Stomach (tissue), 9 donors: Measurements from ENCODE around the gene NFIC. TPM values are rescaled to one million over a fixed set of nuclear protein-coding genes. Genes with fewer than 3 reads are reported as not detected.

Experiments
- DNase-seq, 2 donors: peaks; one replicate each; pipeline versions ENCODE4 v3.0.0 to v3.0.0-alpha.2; 2013 to 2019
- H3K27ac ChIP-seq, 5 donors: fragments of 200-600 bp in 4 of 5; sonication (generic) in 4 of 5; one replicate each; pipeline ENCODE4 v1.5.1; 2013 to 2019; ENCODE audit warnings: mild to moderate bottlenecking in 1 of 5, moderate library complexity in 1 of 5
- H3K27me3 ChIP-seq, 3 donors: fragments of 200-600 bp; sonication (generic); one replicate each; pipeline ENCODE4 v1.5.1; 2017 to 2019; ENCODE audit warnings: mixed run types in 1 of 3
- H3K36me3 ChIP-seq, 4 donors: fragments of 200-600 bp; sonication (generic); 1 replicate in 3 of 4; 2 replicates in 1 of 4; pipeline ENCODE4 v1.5.1; 2016 to 2019
- H3K4me1 ChIP-seq, 4 donors: fragments of 200-600 bp; sonication (generic); one replicate each; pipeline ENCODE4 v1.5.1; 2016 to 2019
- H3K4me3 ChIP-seq, 4 donors: fragments of 200-600 bp; sonication (generic) in 3 of 4; one replicate each; pipeline ENCODE4 v1.5.1; 2016 to 2019; ENCODE audit warnings: mild to moderate bottlenecking in 1 of 4
- H3K9me3 ChIP-seq, 4 donors: fragments of 200-600 bp; sonication (generic); one replicate each; pipeline ENCODE4 v1.5.1; 2016 to 2019
- EP300 ChIP-seq: sonication (generic); formaldehyde crosslinking; IDR thresholded peaks from one replicate; pipeline ENCODE4 v1.6.1; 2017; ENCODE audit warnings: antibody characterized with exemption
- POLR2A ChIP-seq, 4 donors: fragments of 450-650 bp; IDR thresholded peaks; one replicate each; pipeline ENCODE4 v1.6.1; 2016; ENCODE audit warnings: antibody characterized with exemption in 4 of 4, control low read depth in 2 of 4, mild to moderate bottlenecking in 1 of 4, moderate library complexity in 1 of 4
- POLR2AphosphoS5 ChIP-seq, 3 donors: sonication (generic); formaldehyde crosslinking; IDR thresholded peaks; one replicate each; pipeline ENCODE4 v1.6.1; 2016; ENCODE audit warnings: antibody characterized with exemption in 3 of 3
- WGBS, 5 donors: extraction: QIAGEN DNeasy Blood & Tissue Kit in 3 of 5; methylation state at CpG; one replicate each; pipeline versions ENCODE4 v1.1.5 to v1.1.7; 2013 to 2018; 5-methylcytosine and 5-hydroxymethylcytosine counted together
- intact Hi-C: fragments of 100-400 bp; cut with DNase I; formaldehyde crosslinking; loops from one replicate; pipeline ENCODE4 v1.15.1; 2023; ENCODE audit warnings: low total_unique reads
- polyA plus RNA-seq, 3 donors: library from polyadenylated mRNA; stranded (reverse); fragments of 200-250 nt; gene quantifications; one replicate each; pipeline ENCODE4 v1.2.3, GENCODE V29; 2013
- total RNA-seq, 5 donors: library from RNA; depleted of rRNA; stranded (reverse); fragments of >200 nt; gene quantifications; one replicate each; pipeline versions ENCODE4 v1.1.0 to v1.2.3, GENCODE V29; 2014 to 2016
- TF ChIP-seq, protein P1 (sequence below), 7 experiments: fragments of 450-650 bp in 4 of 7; fragments of 200-600 bp in 3 of 7; sonication (generic) in 3 of 7; IDR thresholded peaks; one replicate each; pipeline ENCODE4 v1.5.1; 2016 to 2019; ENCODE audit warnings: antibody characterized with exemption in 7 of 7, control low read depth in 2 of 7, mild to moderate bottlenecking in 1 of 7
- donor health status: healthy with polysubstance abuse.
- donor health status: Bipolar disorder and iron deficiency.
- donor health status: healthy.

NFIC gene
- total and polyA plus RNA-seq, 8 donors = 16.7 to 251 (median 47.8) TPM

DNA sequence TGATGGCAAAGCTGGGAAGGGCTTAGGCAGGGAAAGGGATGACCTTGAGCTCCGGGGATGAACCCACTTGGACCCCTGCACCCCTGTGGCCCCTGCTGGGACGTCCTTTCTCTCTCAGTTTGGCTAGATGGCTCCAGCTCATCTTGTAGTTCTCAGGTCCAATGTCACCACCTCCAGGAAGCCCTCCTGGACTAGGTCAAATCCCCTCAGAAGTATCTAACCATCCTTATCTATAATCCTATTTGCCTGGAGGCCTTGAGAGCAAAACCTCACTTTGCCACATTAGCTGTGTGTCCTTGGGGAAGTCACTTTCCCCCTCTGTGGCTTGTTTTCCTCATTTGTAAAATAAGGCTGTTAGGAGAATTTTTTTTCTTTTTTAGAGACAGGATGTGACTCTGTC, 42.7 kb upstream of the NFIC start:
- WGBS, 5 donors = 44 to 55% (median 45%) methylated on average over 2 of the region's 2 CpGs
- TF ChIP-seq POLR2AphosphoS5 (IDR thresholded peaks at IDR 0.05) (no peak), POLR2A (IDR thresholded peaks at IDR 0.05) (no peak), EP300 (no peak)
- TF ChIP-seq, protein P1, sequence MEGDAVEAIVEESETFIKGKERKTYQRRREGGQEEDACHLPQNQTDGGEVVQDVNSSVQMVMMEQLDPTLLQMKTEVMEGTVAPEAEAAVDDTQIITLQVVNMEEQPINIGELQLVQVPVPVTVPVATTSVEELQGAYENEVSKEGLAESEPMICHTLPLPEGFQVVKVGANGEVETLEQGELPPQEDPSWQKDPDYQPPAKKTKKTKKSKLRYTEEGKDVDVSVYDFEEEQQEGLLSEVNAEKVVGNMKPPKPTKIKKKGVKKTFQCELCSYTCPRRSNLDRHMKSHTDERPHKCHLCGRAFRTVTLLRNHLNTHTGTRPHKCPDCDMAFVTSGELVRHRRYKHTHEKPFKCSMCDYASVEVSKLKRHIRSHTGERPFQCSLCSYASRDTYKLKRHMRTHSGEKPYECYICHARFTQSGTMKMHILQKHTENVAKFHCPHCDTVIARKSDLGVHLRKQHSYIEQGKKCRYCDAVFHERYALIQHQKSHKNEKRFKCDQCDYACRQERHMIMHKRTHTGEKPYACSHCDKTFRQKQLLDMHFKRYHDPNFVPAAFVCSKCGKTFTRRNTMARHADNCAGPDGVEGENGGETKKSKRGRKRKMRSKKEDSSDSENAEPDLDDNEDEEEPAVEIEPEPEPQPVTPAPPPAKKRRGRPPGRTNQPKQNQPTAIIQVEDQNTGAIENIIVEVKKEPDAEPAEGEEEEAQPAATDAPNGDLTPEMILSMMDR (IDR thresholded peaks at IDR 0.05) = no peak
- intact Hi-C loops = loop anchor here (5.0 kb wide), 1 partner anchor 149 kb away; no protein-coding TSS in a partner anchor
- Histone ChIP-seq H3K9me3 (no peaks in the 10 kb centered on the region), H3K4me3 (no peak overlapping the region), H3K27me3 (peaks cover 0 to 32% (median 22%) of the 10 kb centered on the region in 3 donors), H3K36me3 (no peaks in the 10 kb centered on the region), H3K27ac (no peak overlapping the region), H3K4me1 (peaks cover 0 to 13% (median 5%) of the 10 kb centered on the region in 4 donors)
- DNase-seq = no peak

- no peak overlapping the region for H3K4me3 ChIP-seq
- no peaks in the 10 kb centered on the region for H3K9me3 ChIP-seq
- peak; percentile 51 to 77 for DNase-seq
- peaks cover 0 to 24% (median 15%) of the 10 kb centered on the region in 3 donors for H3K27me3 ChIP-seq
- peaks cover 0 to 13% (median 5%) of the 10 kb centered on the region in 4 donors for H3K4me1 ChIP-seq
- WGBS, 5 donors = 32 to 45% (median 34%) methylated on average over 5 of the region's 5 CpGs
- TF ChIP-seq, protein P1 (IDR thresholded peaks at IDR 0.05) = peak in 5 of 7 experiments; percentile 62 to 76 (median 70)
- TF ChIP-seq EP300 = no peak
- intact Hi-C loops = loop anchor here (5.0 kb wide), 1 partner anchor 148 kb away; no protein-coding TSS in a partner anchor
- H3K36me3 ChIP-seq = no peaks in the 10 kb centered on the region
- H3K27ac ChIP-seq = no peak overlapping the region
These were observed 42.0 kb upstream of the NFIC start for GRCh38 chr19:3324405-3324856.

GRCh38 chr19:3325451-3325850, 40.9 kb upstream of the NFIC start:
- H3K36me3 ChIP-seq = no peaks in the 10 kb centered on the region
- no peak overlapping the region for H3K4me3 ChIP-seq
- H3K27me3 ChIP-seq = peaks cover 0 to 14% (median 5%) of the 10 kb centered on the region in 3 donors
- intact Hi-C loops = no loop called here
- H3K27ac ChIP-seq = no peak overlapping the region
- 78 to 86% (median 81%) methylated on average over 1 of the region's 1 CpG for WGBS, 5 donors
- peaks cover 0 to 13% (median 5%) of the 10 kb centered on the region in 4 donors for H3K4me1 ChIP-seq
- no peak for DNase-seq
- H3K9me3 ChIP-seq = no peaks in the 10 kb centered on the region
- TF ChIP-seq POLR2AphosphoS5 (IDR thresholded peaks at IDR 0.05) (no peak), EP300 (no peak), POLR2A (IDR thresholded peaks at IDR 0.05) (no peak)
- TF ChIP-seq, protein P1 (IDR thresholded peaks at IDR 0.05) = no peak

GRCh38 chr19:3328743-3329142, 37.6 kb upstream of the NFIC start:
- DNase-seq = no peak
- Histone ChIP-seq H3K4me3 (no peak overlapping the region), H3K9me3 (no peaks in the 10 kb centered on the region), H3K36me3 (no peaks in the 10 kb centered on the region), H3K27me3 (no peaks in the 10 kb centered on the region), H3K4me1 (peaks cover 0 to 23% (median 12%) of the 10 kb centered on the region in 4 donors), H3K27ac (no peak overlapping the region)
- intact Hi-C loops = no loop called here
- WGBS, 5 donors = 91 to 98% (median 97%) methylated on average over 3 of the region's 3 CpGs
- TF ChIP-seq POLR2A (IDR thresholded peaks at IDR 0.05) = no peak
- no peak for TF ChIP-seq EP300
- no peak for TF ChIP-seq POLR2AphosphoS5 (IDR thresholded peaks at IDR 0.05)
- TF ChIP-seq, protein P1 (IDR thresholded peaks at IDR 0.05) = no peak
